ENCODE measurements around the gene GRK4. TPM values are rescaled to one million over a fixed set of nuclear protein-coding genes. Genes with fewer than 3 reads are reported as not detected.

GRK4 gene
- total RNA-seq, 1 donor from 2014 or later, result 12.0 TPM

GRCh38 chr4:3039706-3040366, 76.5 kb downstream of the GRK4 start:
- Mint-ChIP-seq H3K36me3 (ENCODE audit: low read depth) (peaks cover 2% of the 10 kb centered on the region), H3K27ac (ENCODE audit: unreplicated experiment) (no peak overlapping the region), H3K4me3 (ENCODE audit: unreplicated experiment) (no peak overlapping the region), H3K27me3 (ENCODE audit: low read depth) (peaks cover 11% of the 10 kb centered on the region), H3K9me3 (ENCODE audit: low read depth) (no peaks in the 10 kb centered on the region), H3K4me1 (ENCODE audit: low read depth) (peaks cover 11% of the 10 kb centered on the region)
- DNase-seq (ENCODE audit: low spot score), result no peak
- no peak for TF ChIP-seq CTCF (IDR thresholded peaks at IDR 0.05)

GRCh38 chr4:3040452-3041191, 77.3 kb downstream of the GRK4 start:
- DNase-seq (ENCODE audit: low spot score), result no peak
- H3K4me3 Mint-ChIP-seq (ENCODE audit: unreplicated experiment), result no peak overlapping the region
- H3K27me3 Mint-ChIP-seq (ENCODE audit: low read depth), result peaks cover 11% of the 10 kb centered on the region
- no peak for TF ChIP-seq CTCF (IDR thresholded peaks at IDR 0.05)
- no peak overlapping the region for H3K27ac Mint-ChIP-seq (ENCODE audit: unreplicated experiment)
- H3K9me3 Mint-ChIP-seq (ENCODE audit: low read depth), result no peaks in the 10 kb centered on the region
- H3K36me3 Mint-ChIP-seq (ENCODE audit: low read depth), result peaks cover 2% of the 10 kb centered on the region
- H3K4me1 Mint-ChIP-seq (ENCODE audit: low read depth), result peaks cover 11% of the 10 kb centered on the region

- H3K9me3 Mint-ChIP-seq (ENCODE audit: low read depth), result no peaks in the 10 kb centered on the region
- no peak overlapping the region for H3K4me3 Mint-ChIP-seq (ENCODE audit: unreplicated experiment)
- DNase-seq (ENCODE audit: low spot score), result no peak
- no peak overlapping the region for H3K27ac Mint-ChIP-seq (ENCODE audit: unreplicated experiment)
- H3K36me3 Mint-ChIP-seq (ENCODE audit: low read depth), result no peaks in the 10 kb centered on the region
- peaks cover 11% of the 10 kb centered on the region for H3K4me1 Mint-ChIP-seq (ENCODE audit: low read depth)
- H3K27me3 Mint-ChIP-seq (ENCODE audit: low read depth), result peaks cover 11% of the 10 kb centered on the region
- TF ChIP-seq CTCF (IDR thresholded peaks at IDR 0.05), result no peak
These were observed 78.1 kb downstream of the GRK4 start for GRCh38 chr4:3041192-3042142.

GRCh38 chr4:3042226-3042625, 78.9 kb downstream of the GRK4 start:
- H3K36me3 Mint-ChIP-seq (ENCODE audit: low read depth), result no peaks in the 10 kb centered on the region
- peaks cover 8% of the 10 kb centered on the region for H3K4me1 Mint-ChIP-seq (ENCODE audit: low read depth)
- H3K9me3 Mint-ChIP-seq (ENCODE audit: low read depth), result no peaks in the 10 kb centered on the region
- no peak for TF ChIP-seq CTCF (IDR thresholded peaks at IDR 0.05)
- DNase-seq (ENCODE audit: low spot score), result no peak
- no peak overlapping the region for H3K4me3 Mint-ChIP-seq (ENCODE audit: unreplicated experiment)
- H3K27ac Mint-ChIP-seq (ENCODE audit: unreplicated experiment), result no peak overlapping the region
- H3K27me3 Mint-ChIP-seq (ENCODE audit: low read depth), result peaks cover 11% of the 10 kb centered on the region
